PC-3 (cell line): Measurements from ENCODE around the gene FTO. TPM values are rescaled to one million over a fixed set of nuclear protein-coding genes. Genes with fewer than 3 reads are reported as not detected.

Source experiments
- ATAC-seq: fragments of 200-7000 bp; cut with Tn5 transposase; 2 replicates; pipeline ENCODE4 v1.9.1; 2020; ENCODE audit warnings: mild to moderate bottlenecking, moderate library complexity
- BruUV-seq: library from RNA; stranded (reverse); fragments of 400-500 nt; replicated peaks from 2 replicates; lab custom pipeline; 2021; lab: Mats Ljungman, UMichigan
- CTCF ChIA-PET: fragments of 300-600 bp; sonication (Branson Sonifier 250); formaldehyde crosslinking; loops from one replicate; lab custom pipeline; 2022; ENCODE audit warnings: antibody characterized with exemption; lab: Charles Lee
- POLR2A ChIA-PET: fragments of 300-600 bp; sonication (Branson Sonifier 250); formaldehyde crosslinking; loops from one replicate; lab custom pipeline; 2022; ENCODE audit warnings: antibody characterized with exemption; ENCODE audit not compliant: unreplicated experiment; lab: Charles Lee
- DNase-seq: peaks from one replicate; pipeline ENCODE4 v3.0.0-alpha.2; 2015
- H2AFZ ChIP-seq: fragments of 300-600 bp; sonication (generic); 2 replicates; pipeline ENCODE4 v1.6.0; 2016; ENCODE audit warnings: antibody characterized with exemption, low read length
- H3F3A ChIP-seq: fragments of 300-600 bp; sonication (generic); one replicate; pipeline ENCODE4 v1.6.0; 2017; ENCODE audit warnings: antibody characterized with exemption, low read length, control low read depth, mild to moderate bottlenecking; ENCODE audit not compliant: unreplicated experiment
- H3K27ac ChIP-seq: fragments of 300-600 bp; sonication (generic); 2 replicates; pipeline ENCODE4 v1.5.1; 2016; ENCODE audit warnings: mild to moderate bottlenecking, low read length
- H3K27me3 ChIP-seq: fragments of 300-600 bp; sonication (generic); 2 replicates; pipeline ENCODE4 v1.6.1; 2016; ENCODE audit warnings: low read length, mixed read lengths
- H3K36me3 ChIP-seq: fragments of 300-600 bp; sonication (generic); 2 replicates; pipeline ENCODE4 v1.6.1; 2016; ENCODE audit warnings: low read depth, mixed run types, low read length, mixed read lengths
- H3K4me1 ChIP-seq: fragments of 300-600 bp; sonication (generic); 2 replicates; pipeline ENCODE4 v1.5.1; 2016; ENCODE audit warnings: low read length; ENCODE audit not compliant: insufficient read depth
- H3K4me2 ChIP-seq: fragments of 300-600 bp; sonication (generic); 2 replicates; pipeline ENCODE4 v1.6.0; 2016; ENCODE audit warnings: low read length
- H3K4me3 ChIP-seq: fragments of 300-600 bp; sonication (generic); 2 replicates; pipeline ENCODE4 v1.5.1; 2016; ENCODE audit warnings: mild to moderate bottlenecking, low read length, mixed read lengths
- H3K79me2 ChIP-seq: fragments of 300-600 bp; sonication (generic); 2 replicates; pipeline ENCODE4 v1.6.1; 2017; ENCODE audit warnings: low read length, mixed read lengths
- H3K9ac ChIP-seq: fragments of 300-600 bp; sonication (generic); 2 replicates; pipeline ENCODE4 v1.6.0; 2016; ENCODE audit warnings: mild to moderate bottlenecking, low read length
- H3K9me2 ChIP-seq: fragments of 300-600 bp; sonication (generic); replicated peaks from 2 replicates; pipeline ENCODE4 v1.6.1; 2016; ENCODE audit warnings: mixed run types, low read length, mixed read lengths
- H3K9me3 ChIP-seq: fragments of 300-600 bp; sonication (generic); 2 replicates; pipeline ENCODE4 v1.6.1; 2016; ENCODE audit warnings: low read length, mixed read lengths
- H4K20me1 ChIP-seq: fragments of 300-600 bp; sonication (generic); 2 replicates; pipeline ENCODE4 v1.6.1; 2016; ENCODE audit warnings: low read length, mixed read lengths
- CTCF ChIP-seq: fragments of 300-600 bp; sonication (generic); conservative IDR thresholded peaks from 2 replicates; pipeline ENCODE4 v1.5.1; 2017; ENCODE audit warnings: antibody characterized with exemption, low read depth, mild to moderate bottlenecking, low read length
- EZH2 ChIP-seq: fragments of 300-600 bp; sonication (generic); IDR thresholded peaks from one replicate; pipeline ENCODE4 v1.6.1; 2017; ENCODE audit warnings: antibody characterized with exemption, mild to moderate bottlenecking, low read length; ENCODE audit not compliant: unreplicated experiment
- EZH2phosphoT487 ChIP-seq: fragments of 300-600 bp; sonication (generic); IDR thresholded peaks from 2 replicates; pipeline ENCODE4 v1.6.1; 2018; ENCODE audit warnings: mild to moderate bottlenecking, antibody characterized with exemption, low read length, borderline replicate concordance
- intact Hi-C: fragments of 100-400 bp; cut with micrococcal nuclease; formaldehyde crosslinking; loops from 2 replicates; pipeline ENCODE4 v1.9.0; 2023
- total RNA-seq: library from RNA; depleted of rRNA; stranded (reverse); fragments of >200 nt; gene quantifications from 2 replicates; pipeline ENCODE4 v1.2.3, GENCODE V29; 2014

The FTO gene
- total RNA-seq, 1 experiment from 2014 or later: 27.0 TPM

- no peak overlapping the region for H3K4me2 ChIP-seq
- DNase-seq (no peak), ATAC-seq (no peak)
- H3K36me3 ChIP-seq: no peaks in the 10 kb centered on the region
- H3K79me2 ChIP-seq: no peaks in the 10 kb centered on the region
- H3K9ac ChIP-seq: no peak overlapping the region
- no TSS peak for BruUV-seq
- H2AFZ ChIP-seq: no peak overlapping the region
- ChIA-PET POLR2A (no interaction called here), CTCF (no interaction called here)
- no peaks in the 10 kb centered on the region for H3K4me1 ChIP-seq
- H3K4me3 ChIP-seq: no peak overlapping the region
- intact Hi-C loops: no loop called here
- TF ChIP-seq EZH2phosphoT487 (no peak), EZH2 (no peak), CTCF (no peak)
- no peaks in the 10 kb centered on the region for H3F3A ChIP-seq
- H3K9me3 ChIP-seq: no peaks in the 10 kb centered on the region
- no peaks in the 10 kb centered on the region for H3K27me3 ChIP-seq
- no peaks in the 10 kb centered on the region for H4K20me1 ChIP-seq
- H3K9me2 ChIP-seq: no peaks in the 10 kb centered on the region
- H3K27ac ChIP-seq: no peak overlapping the region
These were observed 248.6 kb downstream of the FTO start for GRCh38 chr16:53952215-53953208.

- Histone ChIP-seq H3K9me3 (no peaks in the 10 kb centered on the region), H3K9me2 (no peaks in the 10 kb centered on the region), H3K79me2 (no peaks in the 10 kb centered on the region), H4K20me1 (no peaks in the 10 kb centered on the region), H3K4me2 (no peak overlapping the region), H2AFZ (no peak overlapping the region), H3K27ac (no peak overlapping the region), H3K9ac (no peak overlapping the region), H3F3A (no peaks in the 10 kb centered on the region), H3K27me3 (no peaks in the 10 kb centered on the region), H3K36me3 (no peaks in the 10 kb centered on the region), H3K4me3 (no peak overlapping the region), H3K4me1 (no peaks in the 10 kb centered on the region)
- TF ChIP-seq EZH2 (no peak), EZH2phosphoT487 (no peak), CTCF (no peak)
- DNase-seq: no peak
- ChIA-PET POLR2A (no interaction called here), CTCF (no interaction called here)
- no TSS peak for BruUV-seq
- ATAC-seq: no peak
- intact Hi-C loops: no loop called here
These were observed 249.4 kb downstream of the FTO start for GRCh38 chr16:53953336-53953735.
